ENCODE results near the gene SNRPA.
"Not testable (repeated sequence)": the region's sequence is repeated elsewhere in the genome, so short reads cannot be mapped to it uniquely, and the experiment has no call there.

SNRPA gene

DNA sequence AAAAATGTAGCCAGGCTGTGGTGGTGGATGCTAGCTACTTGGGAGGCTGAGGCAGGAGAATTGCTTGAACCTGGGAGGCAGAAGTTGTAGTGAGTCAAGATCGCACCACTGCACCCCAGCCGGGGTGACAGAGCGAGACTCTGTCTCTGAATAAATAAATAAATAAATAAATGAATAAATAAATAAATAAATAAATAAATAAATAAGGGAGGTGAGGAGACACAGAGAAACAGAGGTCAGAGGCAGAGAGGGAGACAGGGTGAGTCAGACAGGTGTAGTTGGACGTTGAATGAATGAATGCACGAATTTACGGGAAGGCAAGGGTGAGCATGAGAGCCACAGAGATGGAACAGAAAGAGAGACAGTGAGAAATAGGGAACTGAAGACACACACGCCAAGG, 30.1 kb downstream of the SNRPA start:
- no peak for DNase-seq (ENCODE audit: low read depth)
- TF ChIP-seq MAX (IDR thresholded peaks at IDR 0.05; ENCODE audit: low read depth, low read length) = no peak
- no peak for TF ChIP-seq POLR2A (IDR thresholded peaks at IDR 0.05; ENCODE audit: extremely low read depth, insufficient read length)
- TF ChIP-seq, protein P1, sequence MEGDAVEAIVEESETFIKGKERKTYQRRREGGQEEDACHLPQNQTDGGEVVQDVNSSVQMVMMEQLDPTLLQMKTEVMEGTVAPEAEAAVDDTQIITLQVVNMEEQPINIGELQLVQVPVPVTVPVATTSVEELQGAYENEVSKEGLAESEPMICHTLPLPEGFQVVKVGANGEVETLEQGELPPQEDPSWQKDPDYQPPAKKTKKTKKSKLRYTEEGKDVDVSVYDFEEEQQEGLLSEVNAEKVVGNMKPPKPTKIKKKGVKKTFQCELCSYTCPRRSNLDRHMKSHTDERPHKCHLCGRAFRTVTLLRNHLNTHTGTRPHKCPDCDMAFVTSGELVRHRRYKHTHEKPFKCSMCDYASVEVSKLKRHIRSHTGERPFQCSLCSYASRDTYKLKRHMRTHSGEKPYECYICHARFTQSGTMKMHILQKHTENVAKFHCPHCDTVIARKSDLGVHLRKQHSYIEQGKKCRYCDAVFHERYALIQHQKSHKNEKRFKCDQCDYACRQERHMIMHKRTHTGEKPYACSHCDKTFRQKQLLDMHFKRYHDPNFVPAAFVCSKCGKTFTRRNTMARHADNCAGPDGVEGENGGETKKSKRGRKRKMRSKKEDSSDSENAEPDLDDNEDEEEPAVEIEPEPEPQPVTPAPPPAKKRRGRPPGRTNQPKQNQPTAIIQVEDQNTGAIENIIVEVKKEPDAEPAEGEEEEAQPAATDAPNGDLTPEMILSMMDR (IDR thresholded peaks at IDR 0.05; ENCODE audit: low read depth, low read length) = no peak
- no peak for TF ChIP-seq MYC (IDR thresholded peaks at IDR 0.05; ENCODE audit: low read depth, low read length)
- no peak overlapping the region for H3K4me3 ChIP-seq (ENCODE audit: low read depth, low read length)

DNA sequence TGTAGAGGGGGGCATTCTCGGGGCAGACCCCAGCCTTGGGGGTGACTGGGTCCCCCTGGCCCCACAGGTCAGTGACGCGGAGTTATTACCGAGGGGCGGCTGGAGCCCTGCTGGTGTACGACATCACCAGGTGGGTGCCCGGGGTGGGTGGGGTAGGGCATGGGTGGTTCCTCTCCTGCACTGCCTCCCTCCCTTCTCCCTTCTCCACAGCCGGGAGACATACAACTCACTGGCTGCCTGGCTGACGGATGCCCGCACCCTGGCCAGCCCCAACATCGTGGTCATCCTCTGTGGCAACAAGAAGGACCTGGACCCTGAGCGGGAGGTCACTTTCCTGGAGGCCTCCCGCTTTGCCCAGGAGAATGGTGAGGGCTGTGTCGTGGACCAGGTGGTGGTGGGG, 32.7 kb downstream of the SNRPA start:
- DNase-seq (ENCODE audit: low read depth) = no peak
- no peak overlapping the region for H3K4me3 ChIP-seq (ENCODE audit: low read depth, low read length)
- TF ChIP-seq, protein P1 (IDR thresholded peaks at IDR 0.05; ENCODE audit: low read depth, low read length) = no peak
- TF ChIP-seq MAX (IDR thresholded peaks at IDR 0.05; ENCODE audit: low read depth, low read length) = no peak
- no peak for TF ChIP-seq POLR2A (IDR thresholded peaks at IDR 0.05; ENCODE audit: extremely low read depth, insufficient read length)
- TF ChIP-seq MYC (IDR thresholded peaks at IDR 0.05; ENCODE audit: low read depth, low read length) = no peak

- H3K4me3 ChIP-seq (ENCODE audit: low read depth, low read length); DNase-seq (ENCODE audit: low read depth): not testable (repeated sequence)
These were observed 33.1 kb downstream of the SNRPA start for GRCh38 chr19:40784146-40784545.

GRCh38 chr19:40785526-40785925, 34.5 kb downstream of the SNRPA start:
- no peak overlapping the region for H3K4me3 ChIP-seq (ENCODE audit: low read depth, low read length)
- DNase-seq (ENCODE audit: low read depth) = no peak
- TF ChIP-seq, protein P1 (IDR thresholded peaks at IDR 0.05; ENCODE audit: low read depth, low read length) = no peak
- no peak for TF ChIP-seq MYC (IDR thresholded peaks at IDR 0.05; ENCODE audit: low read depth, low read length)
- TF ChIP-seq POLR2A (IDR thresholded peaks at IDR 0.05; ENCODE audit: extremely low read depth, insufficient read length) = no peak
- no peak for TF ChIP-seq MAX (IDR thresholded peaks at IDR 0.05; ENCODE audit: low read depth, low read length)

DNA sequence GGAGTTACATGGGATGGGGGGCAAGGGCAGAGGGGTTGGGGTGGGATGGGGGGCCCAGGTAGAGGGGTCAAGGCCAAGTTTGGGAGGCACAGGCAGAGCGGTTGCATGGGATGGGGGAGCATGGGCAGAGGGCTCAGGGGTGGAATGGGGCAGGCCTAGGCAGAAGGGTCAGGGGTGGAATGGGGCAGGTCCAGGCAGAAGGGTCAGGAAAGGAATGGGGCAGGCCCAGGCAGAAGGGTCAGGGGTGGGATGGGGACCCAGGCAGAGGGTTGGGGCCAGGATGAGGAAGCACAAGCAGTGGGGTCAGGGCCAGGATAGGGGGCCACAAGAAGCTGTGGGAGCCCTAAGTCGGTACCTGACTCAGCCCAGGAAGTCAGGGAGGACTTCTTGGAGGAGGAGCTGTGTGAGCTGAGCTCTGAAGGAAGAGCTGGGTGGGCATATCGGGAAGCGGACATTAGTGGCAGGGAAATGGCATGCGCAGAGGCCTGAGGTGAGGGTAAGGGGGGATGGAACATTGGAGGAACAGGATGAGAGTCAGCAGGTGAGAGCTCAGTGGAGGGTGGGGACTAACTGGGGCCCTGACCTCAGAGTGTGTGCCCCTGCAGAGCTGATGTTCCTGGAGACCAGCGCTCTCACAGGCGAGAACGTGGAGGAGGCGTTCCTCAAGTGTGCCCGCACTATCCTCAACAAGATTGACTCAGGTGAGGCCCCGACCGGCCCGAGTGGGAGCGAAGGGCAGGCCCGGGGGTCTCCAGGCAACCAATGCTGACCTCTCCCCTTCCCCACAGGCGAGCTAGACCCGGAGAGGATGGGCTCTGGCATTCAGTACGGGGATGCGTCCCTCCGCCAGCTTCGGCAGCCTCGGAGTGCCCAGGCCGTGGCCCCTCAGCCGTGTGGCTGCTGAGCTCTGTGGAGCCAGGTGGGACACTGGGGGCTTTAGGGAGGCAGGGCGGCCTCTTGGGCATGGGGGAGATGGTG, 35.3 kb downstream of the SNRPA start:
- H3K4me3 ChIP-seq (ENCODE audit: low read depth, low read length) = no peak overlapping the region
- no peak for DNase-seq (ENCODE audit: low read depth)
- no peak for TF ChIP-seq POLR2A (IDR thresholded peaks at IDR 0.05; ENCODE audit: extremely low read depth, insufficient read length)
- TF ChIP-seq MYC (IDR thresholded peaks at IDR 0.05; ENCODE audit: low read depth, low read length) = no peak
- TF ChIP-seq, protein P1 (IDR thresholded peaks at IDR 0.05; ENCODE audit: low read depth, low read length) = no peak
- no peak for TF ChIP-seq MAX (IDR thresholded peaks at IDR 0.05; ENCODE audit: low read depth, low read length)

DNA sequence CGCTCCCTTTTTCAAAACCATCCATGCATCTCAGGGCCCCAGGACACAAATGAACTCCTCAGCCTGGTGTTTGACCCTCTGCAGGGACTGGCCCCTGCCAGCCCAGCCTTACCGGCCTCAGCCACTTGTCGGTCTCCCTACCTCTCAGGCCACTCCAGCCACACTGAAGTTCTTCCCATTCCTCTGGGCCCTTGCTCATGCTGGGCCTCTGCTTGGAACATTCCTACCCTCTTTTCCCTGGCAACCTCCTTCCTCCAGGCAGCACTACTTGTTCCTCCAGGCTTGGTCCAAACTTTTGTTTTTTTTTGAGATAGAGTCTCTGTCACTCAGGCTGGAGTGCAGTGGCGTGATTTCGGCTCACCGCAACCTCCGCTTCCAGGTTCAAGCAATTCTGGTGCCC, 40.3 kb downstream of the SNRPA start:
- TF ChIP-seq POLR2A (IDR thresholded peaks at IDR 0.05; ENCODE audit: extremely low read depth, insufficient read length) (no peak), MYC (IDR thresholded peaks at IDR 0.05; ENCODE audit: low read depth, low read length) (no peak), MAX (IDR thresholded peaks at IDR 0.05; ENCODE audit: low read depth, low read length) (no peak)
- TF ChIP-seq, protein P1 (IDR thresholded peaks at IDR 0.05; ENCODE audit: low read depth, low read length) = no peak

More for the DNA sequence above, 40.3 kb downstream of the SNRPA start:
- no peak for DNase-seq (ENCODE audit: low read depth)
- no peak overlapping the region for H3K4me3 ChIP-seq (ENCODE audit: low read depth, low read length)

All from NB4 (cell line).